HEK293 (cell line): ENCODE measurements around the gene DDIAS.

Source experiments
- CTCF ChIA-PET: fragments of 350-600 bp; formaldehyde crosslinking; extraction: SDS; loops from one replicate; lab custom pipeline; 2021; ENCODE audit warnings: antibody characterized with exemption; lab: Yijun Ruan, JAX
- POLR2A ChIA-PET: fragments of 300-600 bp; formaldehyde crosslinking; extraction: SDS; loops from one replicate; lab custom pipeline; 2020; ENCODE audit warnings: antibody characterized with exemption, inconsistent platforms; lab: Yijun Ruan, JAX
- H3K27ac ChIP-seq: fragments of 200-500 bp; sonication (Bioruptor generic); 2 replicates; pipeline ENCODE4 v1.5.1; 2014; ENCODE audit warnings: low read depth, low read length, control low read depth, inconsistent platforms; ENCODE audit errors: extremely low read depth
- H3K36me3 ChIP-seq, 2 experiments: fragments of 200-500 bp in 1 of 2; sonication (Bioruptor generic) in 1 of 2; 1 replicate in 1 of 2; 2 replicates in 1 of 2; pipeline ENCODE4 v1.5.1; 2014 to 2017; ENCODE audit warnings: inconsistent platforms in 2 of 2, low read length in 2 of 2; ENCODE audit not compliant: control insufficient read depth in 2 of 2, insufficient read depth in 1 of 2
- H3K4me1 ChIP-seq: fragments of 200-500 bp; sonication (Bioruptor generic); 2 replicates; pipeline ENCODE4 v1.5.1; 2014; ENCODE audit warnings: mild to moderate bottlenecking, low read length, inconsistent platforms; ENCODE audit not compliant: control insufficient read depth, insufficient read depth
- H3K4me3 ChIP-seq: 2 replicates; pipeline ENCODE4 v1.5.1; 2011; ENCODE audit warnings: low read depth, mild to moderate bottlenecking, control low read depth, low read length, moderate library complexity
- H3K9me3 ChIP-seq: fragments of 200-500 bp; sonication (Bioruptor generic); 2 replicates; pipeline ENCODE4 v1.5.1; 2014; ENCODE audit warnings: low read depth, low read length, inconsistent platforms; ENCODE audit not compliant: control insufficient read depth, insufficient read depth
- GLIS2 ChIP-seq: fragments of 450-650 bp; formaldehyde crosslinking; IDR thresholded peaks from 2 replicates; pipeline ENCODE4 v1.5.1; 2016; ENCODE audit warnings: missing biosample characterization, missing genetic modification characterization
- HOXD13 ChIP-seq: sonication (generic); formaldehyde crosslinking; IDR thresholded peaks from 2 replicates; pipeline ENCODE4 v1.8.0; 2022; ENCODE audit warnings: missing genetic modification reagents, borderline replicate concordance
- MEIS1 ChIP-seq: sonication (generic); formaldehyde crosslinking; IDR thresholded peaks from 2 replicates; pipeline ENCODE4 v1.8.1; 2022; ENCODE audit warnings: missing genetic modification reagents, mild to moderate bottlenecking, borderline replicate concordance
- SETDB1 ChIP-seq: IDR thresholded peaks from one replicate; pipeline ENCODE4 v1.6.1; 2017; ENCODE audit warnings: mild to moderate bottlenecking, low read length, moderate library complexity, mixed read lengths; ENCODE audit not compliant: insufficient read length
- ZBTB20 ChIP-seq: fragments of 450-650 bp; formaldehyde crosslinking; IDR thresholded peaks from 2 replicates; pipeline ENCODE4 v1.5.1; 2016; ENCODE audit warnings: missing biosample characterization, missing genetic modification characterization
- ZNF114 ChIP-seq: fragments of 450-650 bp; formaldehyde crosslinking; IDR thresholded peaks from 2 replicates; pipeline ENCODE4 v1.5.0; 2017; ENCODE audit warnings: missing biosample characterization, missing genetic modification characterization
- ZNF19 ChIP-seq: fragments of 450-650 bp; formaldehyde crosslinking; IDR thresholded peaks from 2 replicates; pipeline ENCODE4; 2016; ENCODE audit warnings: missing biosample characterization, missing genetic modification characterization, low read depth
- ZNF221 ChIP-seq: fragments of 450-650 bp; formaldehyde crosslinking; IDR thresholded peaks from 2 replicates; pipeline ENCODE4 v1.5.1; 2017; ENCODE audit warnings: missing biosample characterization, missing genetic modification characterization, borderline replicate concordance
- ZNF335 ChIP-seq: fragments of 450-650 bp; formaldehyde crosslinking; conservative IDR thresholded peaks from 2 replicates; pipeline ENCODE4 v1.5.1; 2016; ENCODE audit warnings: missing biosample characterization, missing genetic modification characterization
- ZNF354C ChIP-seq: fragments of 450-650 bp; formaldehyde crosslinking; IDR thresholded peaks from 2 replicates; pipeline ENCODE4 v1.5.1; 2016; ENCODE audit warnings: missing biosample characterization, missing genetic modification characterization, low read depth, borderline replicate concordance
- ZNF404 ChIP-seq: fragments of 450-650 bp; formaldehyde crosslinking; IDR thresholded peaks from 2 replicates; pipeline ENCODE4 v1.5.1; 2017; ENCODE audit warnings: missing biosample characterization, missing genetic modification characterization
- ZNF416 ChIP-seq: fragments of 450-650 bp; formaldehyde crosslinking; IDR thresholded peaks from 2 replicates; pipeline ENCODE4 v1.5.1; 2016; ENCODE audit warnings: missing biosample characterization, missing genetic modification characterization
- ZNF747 ChIP-seq: fragments of 450-650 bp; formaldehyde crosslinking; IDR thresholded peaks from 2 replicates; pipeline ENCODE4 v1.5.1; 2016; ENCODE audit warnings: missing biosample characterization, missing genetic modification characterization
- ZNF768 ChIP-seq: fragments of 450-650 bp; formaldehyde crosslinking; IDR thresholded peaks from 2 replicates; pipeline ENCODE4 v1.5.1; 2018; ENCODE audit warnings: missing biosample characterization, mild to moderate bottlenecking, missing genetic modification characterization
- TF ChIP-seq, protein P1 (sequence below): fragments of 450-650 bp; formaldehyde crosslinking; IDR thresholded peaks from 2 replicates; pipeline ENCODE4 v1.5.1; 2016; ENCODE audit warnings: missing biosample characterization, missing genetic modification characterization, low read depth
- TF ChIP-seq, protein P2 (sequence below): fragments of 450-650 bp; formaldehyde crosslinking; IDR thresholded peaks from 2 replicates; pipeline ENCODE4 v1.5.1; 2016; ENCODE audit warnings: missing biosample characterization, missing genetic modification characterization
- TF ChIP-seq, protein P3 (sequence below): IDR thresholded peaks from 2 replicates; pipeline ENCODE4 v1.6.1; 2011; ENCODE audit warnings: mild to moderate bottlenecking, low read depth, low read length, borderline replicate concordance
- TF ChIP-seq, protein P4 (sequence below): fragments of 450-650 bp; formaldehyde crosslinking; IDR thresholded peaks from 2 replicates; pipeline ENCODE4 v1.5.1; 2016; ENCODE audit warnings: missing biosample characterization, missing genetic modification characterization

The DDIAS gene

DNA sequence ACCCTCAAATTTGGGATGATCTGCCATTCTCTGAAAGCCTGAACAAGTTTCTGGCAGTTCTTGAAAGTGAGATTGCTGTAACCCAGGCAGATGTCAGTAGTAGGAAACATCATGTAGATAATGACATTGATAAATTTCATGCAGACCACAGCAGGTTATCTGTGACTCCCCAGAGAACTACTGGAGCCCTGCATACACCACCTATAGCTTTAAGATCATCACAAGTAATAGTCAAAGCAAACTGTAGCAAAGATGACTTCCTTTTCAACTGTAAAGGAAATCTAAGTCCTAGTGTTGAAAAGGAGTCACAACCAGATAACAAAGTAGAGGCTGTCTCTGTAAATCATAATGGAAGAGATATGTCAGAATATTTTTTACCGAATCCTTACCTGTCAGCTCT lies 31.0 kb downstream of the DDIAS start:
- CTCF ChIA-PET, result interaction anchor here (0.6 kb wide), 1 partner anchor 31 kb away, joined by 3 read pairs; the partner anchor contains the start of gene DDIAS
- POLR2A ChIA-PET, result no interaction called here
- Histone ChIP-seq H3K4me3 (no peak overlapping the region), H3K27ac (no peak overlapping the region), H3K9me3 (no peaks in the 10 kb centered on the region), H3K36me3 (peaks cover 0 to 45% of the 10 kb centered on the region in 2 experiments; a peak in 1 of 3 replicates), H3K4me1 (no peaks in the 10 kb centered on the region)
- TF ChIP-seq ZNF747 (tag by site-specific recombination), result no peak
- TF ChIP-seq ZNF114 (tag by site-specific recombination), result no peak
- TF ChIP-seq GLIS2, result no peak
- TF ChIP-seq, protein P1, sequence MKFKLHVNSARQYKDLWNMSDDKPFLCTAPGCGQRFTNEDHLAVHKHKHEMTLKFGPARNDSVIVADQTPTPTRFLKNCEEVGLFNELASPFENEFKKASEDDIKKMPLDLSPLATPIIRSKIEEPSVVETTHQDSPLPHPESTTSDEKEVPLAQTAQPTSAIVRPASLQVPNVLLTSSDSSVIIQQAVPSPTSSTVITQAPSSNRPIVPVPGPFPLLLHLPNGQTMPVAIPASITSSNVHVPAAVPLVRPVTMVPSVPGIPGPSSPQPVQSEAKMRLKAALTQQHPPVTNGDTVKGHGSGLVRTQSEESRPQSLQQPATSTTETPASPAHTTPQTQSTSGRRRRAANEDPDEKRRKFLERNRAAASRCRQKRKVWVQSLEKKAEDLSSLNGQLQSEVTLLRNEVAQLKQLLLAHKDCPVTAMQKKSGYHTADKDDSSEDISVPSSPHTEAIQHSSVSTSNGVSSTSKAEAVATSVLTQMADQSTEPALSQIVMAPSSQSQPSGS, result no peak
- no peak for TF ChIP-seq ZNF768 (tag by site-specific recombination)
- TF ChIP-seq HOXD13, result no peak
- TF ChIP-seq ZNF19 (tag by site-specific recombination), result no peak
- TF ChIP-seq ZNF404 (tag by site-specific recombination), result no peak

DNA sequence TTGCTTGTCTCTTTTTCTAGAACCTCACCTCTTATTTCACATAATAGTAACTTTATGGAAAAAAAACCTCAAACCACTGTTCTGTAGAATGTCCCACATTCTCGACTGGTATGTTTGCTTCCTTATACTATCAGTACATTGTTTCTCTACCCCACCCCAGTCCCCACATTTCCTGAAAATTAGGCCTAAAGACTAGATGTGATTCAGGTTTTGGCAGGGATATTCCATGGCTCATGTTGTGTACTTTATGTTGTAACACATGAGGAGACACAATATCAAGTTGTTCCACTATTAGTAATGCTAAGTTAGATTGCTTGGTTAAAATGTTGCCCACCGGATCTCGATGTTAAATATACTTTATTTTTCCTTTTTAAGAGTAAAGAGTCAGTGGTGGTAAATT lies 34.7 kb downstream of the DDIAS start:
- Histone ChIP-seq H3K27ac (no peak overlapping the region), H3K9me3 (no peaks in the 10 kb centered on the region), H3K4me1 (no peaks in the 10 kb centered on the region), H3K36me3 (peaks cover 0 to 39% of the 10 kb centered on the region in 2 experiments; a peak in 1 of 3 replicates), H3K4me3 (no peak overlapping the region)
- ChIA-PET POLR2A (no interaction called here), CTCF (interaction anchor here (0.7 kb wide), 1 partner anchor 31 kb away, joined by 3 read pairs; no protein-coding TSS in a partner anchor)
- TF ChIP-seq ZNF354C (no peak), ZNF221 (no peak), ZBTB20 (tag by site-specific recombination) (no peak), ZNF416 (tag by site-specific recombination) (no peak), MEIS1 (CRISPR knock-in tag) (no peak), SETDB1 (no peak), ZNF335 (no peak)
- TF ChIP-seq, protein P2, sequence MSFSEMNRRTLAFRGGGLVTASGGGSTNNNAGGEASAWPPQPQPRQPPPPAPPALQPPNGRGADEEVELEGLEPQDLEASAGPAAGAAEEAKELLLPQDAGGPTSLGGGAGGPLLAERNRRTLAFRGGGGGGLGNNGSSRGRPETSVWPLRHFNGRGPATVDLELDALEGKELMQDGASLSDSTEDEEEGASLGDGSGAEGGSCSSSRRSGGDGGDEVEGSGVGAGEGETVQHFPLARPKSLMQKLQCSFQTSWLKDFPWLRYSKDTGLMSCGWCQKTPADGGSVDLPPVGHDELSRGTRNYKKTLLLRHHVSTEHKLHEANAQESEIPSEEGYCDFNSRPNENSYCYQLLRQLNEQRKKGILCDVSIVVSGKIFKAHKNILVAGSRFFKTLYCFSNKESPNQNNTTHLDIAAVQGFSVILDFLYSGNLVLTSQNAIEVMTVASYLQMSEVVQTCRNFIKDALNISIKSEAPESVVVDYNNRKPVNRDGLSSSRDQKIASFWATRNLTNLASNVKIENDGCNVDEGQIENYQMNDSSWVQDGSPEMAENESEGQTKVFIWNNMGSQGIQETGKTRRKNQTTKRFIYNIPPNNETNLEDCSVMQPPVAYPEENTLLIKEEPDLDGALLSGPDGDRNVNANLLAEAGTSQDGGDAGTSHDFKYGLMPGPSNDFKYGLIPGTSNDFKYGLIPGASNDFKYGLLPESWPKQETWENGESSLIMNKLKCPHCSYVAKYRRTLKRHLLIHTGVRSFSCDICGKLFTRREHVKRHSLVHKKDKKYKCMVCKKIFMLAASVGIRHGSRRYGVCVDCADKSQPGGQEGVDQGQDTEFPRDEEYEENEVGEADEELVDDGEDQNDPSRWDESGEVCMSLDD (tag by site-specific recombination), result no peak
- TF ChIP-seq, protein P3, sequence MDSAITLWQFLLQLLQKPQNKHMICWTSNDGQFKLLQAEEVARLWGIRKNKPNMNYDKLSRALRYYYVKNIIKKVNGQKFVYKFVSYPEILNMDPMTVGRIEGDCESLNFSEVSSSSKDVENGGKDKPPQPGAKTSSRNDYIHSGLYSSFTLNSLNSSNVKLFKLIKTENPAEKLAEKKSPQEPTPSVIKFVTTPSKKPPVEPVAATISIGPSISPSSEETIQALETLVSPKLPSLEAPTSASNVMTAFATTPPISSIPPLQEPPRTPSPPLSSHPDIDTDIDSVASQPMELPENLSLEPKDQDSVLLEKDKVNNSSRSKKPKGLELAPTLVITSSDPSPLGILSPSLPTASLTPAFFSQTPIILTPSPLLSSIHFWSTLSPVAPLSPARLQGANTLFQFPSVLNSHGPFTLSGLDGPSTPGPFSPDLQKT, result no peak
- TF ChIP-seq, protein P4, sequence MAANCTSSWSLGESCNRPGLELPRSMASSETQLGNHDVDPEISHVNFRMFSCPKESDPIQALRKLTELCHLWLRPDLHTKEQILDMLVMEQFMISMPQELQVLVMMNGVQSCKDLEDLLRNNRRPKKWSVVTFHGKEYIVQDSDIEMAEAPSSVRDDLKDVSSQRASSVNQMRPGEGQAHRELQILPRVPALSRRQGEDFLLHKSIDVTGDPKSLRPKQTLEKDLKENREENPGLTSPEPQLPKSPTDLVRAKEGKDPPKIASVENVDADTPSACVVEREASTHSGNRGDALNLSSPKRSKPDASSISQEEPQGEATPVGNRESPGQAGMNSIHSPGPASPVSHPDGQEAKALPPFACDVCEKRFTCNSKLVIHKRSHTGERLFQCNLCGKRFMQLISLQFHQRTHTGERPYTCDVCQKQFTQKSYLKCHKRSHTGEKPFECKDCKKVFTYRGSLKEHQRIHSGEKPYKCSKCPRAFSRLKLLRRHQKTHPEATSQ (tag by site-specific recombination), result no peak
